ENCODE data around the gene CARS2.
"Not testable (repeated sequence)": the region's sequence is repeated elsewhere in the genome, so short reads cannot be mapped to it uniquely, and the experiment has no call there.

The CARS2 gene

GRCh38 chr13:110731072-110731471 lies 25.2 kb upstream of the CARS2 start:
- Histone ChIP-seq H3K36me3 (no peaks in the 10 kb centered on the region), H3K9me3 (no peaks in the 10 kb centered on the region), H3K4me3 (ENCODE audit: low read depth, low read length) (no peak overlapping the region), H3K4me1 (no peaks in the 10 kb centered on the region), H3K27me3 (no peaks in the 10 kb centered on the region)
- no peak for TF ChIP-seq CTCF (IDR thresholded peaks at IDR 0.05; ENCODE audit: low read depth, low read length)
- no peak for DNase-seq

- no peak overlapping the region for H3K4me3 ChIP-seq (ENCODE audit: low read depth, low read length)
- H3K36me3 ChIP-seq = no peaks in the 10 kb centered on the region
- DNase-seq = no peak
- no peaks in the 10 kb centered on the region for H3K4me1 ChIP-seq
- H3K9me3 ChIP-seq = no peaks in the 10 kb centered on the region
- H3K27me3 ChIP-seq = no peaks in the 10 kb centered on the region
- TF ChIP-seq CTCF (IDR thresholded peaks at IDR 0.05; ENCODE audit: low read depth, low read length) = no peak
Observed at GRCh38 chr13:110726726-110727125, 20.8 kb upstream of the CARS2 start.

GRCh38 chr13:110726153-110726552 lies 20.2 kb upstream of the CARS2 start:
- DNase-seq; H3K9me3 ChIP-seq; H3K27me3 ChIP-seq; H3K4me3 ChIP-seq (ENCODE audit: low read depth, low read length); H3K4me1 ChIP-seq; H3K36me3 ChIP-seq: not testable (repeated sequence)

DNA sequence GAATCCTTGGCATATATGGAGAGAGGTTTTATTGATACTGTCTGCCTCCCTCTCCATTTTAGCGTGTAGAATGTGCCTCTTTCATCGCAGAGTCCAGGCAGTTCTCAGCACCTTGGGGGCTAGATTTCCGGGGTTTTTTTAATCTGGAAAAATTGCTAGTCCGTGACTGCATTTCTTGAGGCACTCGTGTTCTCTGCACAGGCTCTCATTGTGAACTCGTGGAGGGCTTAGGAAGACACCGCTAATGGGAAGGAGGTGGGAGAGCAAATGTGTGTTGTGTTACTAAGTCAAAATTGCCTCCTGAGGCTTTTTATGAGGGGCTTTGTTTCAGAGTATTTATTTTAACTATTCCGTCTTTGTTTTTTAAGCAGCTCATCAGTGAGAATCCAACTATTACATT lies 17.7 kb upstream of the CARS2 start:
- H3K9me3 ChIP-seq = no peaks in the 10 kb centered on the region
- no peak overlapping the region for H3K4me3 ChIP-seq (ENCODE audit: low read depth, low read length)
- no peak for DNase-seq
- no peak for TF ChIP-seq CTCF (IDR thresholded peaks at IDR 0.05; ENCODE audit: low read depth, low read length)
- H3K36me3 ChIP-seq = peaks cover 3% of the 10 kb centered on the region
- no peaks in the 10 kb centered on the region for H3K27me3 ChIP-seq
- no peaks in the 10 kb centered on the region for H3K4me1 ChIP-seq

DNA sequence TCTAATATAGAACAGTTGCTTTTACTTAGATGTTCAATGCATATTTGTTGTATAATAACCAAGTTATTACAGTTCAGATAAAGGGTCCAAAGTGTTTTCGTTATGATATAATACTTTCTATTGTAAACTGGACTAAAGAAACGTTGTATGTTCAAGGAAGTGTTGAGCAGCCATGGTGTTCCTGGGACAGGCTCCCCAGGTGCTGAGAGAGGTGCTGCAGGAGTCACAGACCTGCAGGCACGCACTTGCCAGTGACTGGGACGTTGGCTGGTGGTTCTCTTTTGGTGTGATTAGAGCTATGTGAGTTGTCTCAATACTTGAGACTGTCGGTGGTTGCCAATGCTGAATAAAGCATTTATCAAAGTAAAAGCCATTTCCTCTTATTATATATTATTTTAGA lies 17.1 kb upstream of the CARS2 start:
- no peaks in the 10 kb centered on the region for H3K4me1 ChIP-seq
- TF ChIP-seq CTCF (IDR thresholded peaks at IDR 0.05; ENCODE audit: low read depth, low read length) = no peak
- peaks cover 3% of the 10 kb centered on the region for H3K36me3 ChIP-seq
- H3K9me3 ChIP-seq = no peaks in the 10 kb centered on the region
- H3K27me3 ChIP-seq = no peaks in the 10 kb centered on the region
- no peak for DNase-seq
- H3K4me3 ChIP-seq (ENCODE audit: low read depth, low read length) = no peak overlapping the region

GRCh38 chr13:110719036-110719710 lies 13.3 kb upstream of the CARS2 start:
- Histone ChIP-seq H3K36me3 (peaks cover 3% of the 10 kb centered on the region), H3K4me3 (ENCODE audit: low read depth, low read length) (no peak overlapping the region), H3K9me3 (no peaks in the 10 kb centered on the region), H3K4me1 (no peaks in the 10 kb centered on the region), H3K27me3 (no peaks in the 10 kb centered on the region)
- TF ChIP-seq CTCF (IDR thresholded peaks at IDR 0.05; ENCODE audit: low read depth, low read length) = no peak
- DNase-seq = no peak

- H3K9me3 ChIP-seq = no peaks in the 10 kb centered on the region
- peak overlapping the region; percentile 94 for H3K4me3 ChIP-seq (ENCODE audit: low read depth, low read length)
- TF ChIP-seq CTCF (IDR thresholded peaks at IDR 0.05; ENCODE audit: low read depth, low read length) = no peak
- no peaks in the 10 kb centered on the region for H3K4me1 ChIP-seq
- H3K36me3 ChIP-seq = peaks cover 3% of the 10 kb centered on the region
- no peaks in the 10 kb centered on the region for H3K27me3 ChIP-seq
- no peak for DNase-seq
Observed at GRCh38 chr13:110716247-110716515, 10.3 kb upstream of the CARS2 start.
